Stimulated activated CD4-positive, alpha-beta T cell treated with anti-CD3 and anti-CD28 coated beads, Interleukin-12 subunit alpha, Interleukin-12 subunit beta, amount 100 ng/mL, for 24 hours (primary cell): ENCODE data around the gene CMIP.

Source experiments
- DNase-seq, 2 experiments: peaks; one replicate each; pipeline ENCODE4 v3.0.0-alpha.2; 2020; ENCODE audit warnings: low read depth in 2 of 2

Gene CMIP

DNA sequence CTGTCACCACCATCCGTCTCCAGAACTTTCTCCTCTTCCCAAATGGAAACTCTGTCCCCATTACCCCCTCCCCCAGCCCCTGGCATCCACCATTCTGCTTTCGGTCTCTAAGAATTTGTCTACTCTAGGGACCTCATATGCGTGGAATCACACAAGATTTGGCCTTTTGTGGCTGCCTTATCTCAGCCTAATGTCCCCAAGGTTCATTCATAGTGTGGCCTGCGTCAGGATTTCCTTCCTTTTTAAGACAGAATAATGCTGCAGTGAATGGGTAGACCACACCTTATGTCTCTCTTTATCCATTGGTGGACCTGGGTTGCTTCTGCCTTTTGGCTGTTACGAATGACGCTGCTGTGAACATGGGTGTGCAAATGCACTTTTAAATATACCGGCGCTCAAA is 194.7 kb downstream of the CMIP start:
- DNase-seq, result no peak

DNA sequence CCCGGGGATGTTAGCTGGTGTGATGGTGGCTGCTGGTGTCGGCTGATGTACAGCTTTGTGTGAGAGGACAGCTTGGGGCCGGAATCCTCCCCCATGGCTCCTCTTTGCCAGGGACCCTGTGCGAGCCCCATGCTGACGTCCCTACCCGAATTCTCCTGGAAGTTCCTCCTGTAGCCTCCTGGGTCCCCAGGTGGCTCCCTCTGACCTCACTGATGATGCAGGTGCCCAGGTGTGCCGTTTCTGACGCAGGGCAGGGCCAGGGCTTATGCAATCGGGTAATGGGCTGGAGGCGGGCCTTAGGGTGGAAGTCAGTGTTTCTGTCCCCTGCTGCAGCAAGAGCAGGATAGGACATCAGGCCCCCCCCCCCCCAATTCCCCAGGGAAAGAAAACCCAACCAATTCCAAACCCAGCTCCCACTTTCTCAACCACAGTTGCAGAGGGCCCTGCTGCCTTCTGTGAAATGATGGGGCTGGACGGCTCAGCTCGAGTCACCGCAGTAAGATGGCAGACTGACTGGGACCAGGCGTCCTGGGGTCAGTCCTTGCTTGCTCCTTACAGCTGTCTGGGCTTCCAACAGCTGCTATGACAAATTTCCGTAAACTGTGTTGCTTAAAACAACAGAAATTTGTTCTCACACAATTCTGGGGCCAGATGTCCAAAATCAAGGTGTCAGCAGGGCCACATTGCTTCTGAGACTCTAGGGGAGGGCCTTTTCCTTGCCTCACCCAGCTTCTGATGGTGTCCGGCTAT is 195.5 kb downstream of the CMIP start:
- no peak for DNase-seq

DNA sequence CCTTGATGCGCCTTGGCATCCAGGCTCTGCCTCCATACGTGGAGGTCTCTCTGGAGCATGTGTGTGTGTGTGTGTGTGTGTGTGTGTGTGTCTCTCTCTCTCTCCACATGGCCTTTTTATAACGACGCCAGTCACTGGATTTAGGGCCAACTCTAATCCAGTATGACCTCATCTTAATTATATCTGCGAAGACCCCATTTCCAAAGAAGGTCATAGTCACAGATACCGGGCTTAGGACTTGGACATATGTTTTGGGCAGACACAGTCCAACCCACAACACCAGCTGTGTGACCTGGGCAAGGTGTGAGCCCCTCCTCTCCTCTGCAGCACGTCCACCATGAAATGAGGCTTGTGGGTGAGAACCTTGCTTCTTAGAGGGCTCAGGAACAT is 196.1 kb downstream of the CMIP start:
- DNase-seq, result no peak

DNA sequence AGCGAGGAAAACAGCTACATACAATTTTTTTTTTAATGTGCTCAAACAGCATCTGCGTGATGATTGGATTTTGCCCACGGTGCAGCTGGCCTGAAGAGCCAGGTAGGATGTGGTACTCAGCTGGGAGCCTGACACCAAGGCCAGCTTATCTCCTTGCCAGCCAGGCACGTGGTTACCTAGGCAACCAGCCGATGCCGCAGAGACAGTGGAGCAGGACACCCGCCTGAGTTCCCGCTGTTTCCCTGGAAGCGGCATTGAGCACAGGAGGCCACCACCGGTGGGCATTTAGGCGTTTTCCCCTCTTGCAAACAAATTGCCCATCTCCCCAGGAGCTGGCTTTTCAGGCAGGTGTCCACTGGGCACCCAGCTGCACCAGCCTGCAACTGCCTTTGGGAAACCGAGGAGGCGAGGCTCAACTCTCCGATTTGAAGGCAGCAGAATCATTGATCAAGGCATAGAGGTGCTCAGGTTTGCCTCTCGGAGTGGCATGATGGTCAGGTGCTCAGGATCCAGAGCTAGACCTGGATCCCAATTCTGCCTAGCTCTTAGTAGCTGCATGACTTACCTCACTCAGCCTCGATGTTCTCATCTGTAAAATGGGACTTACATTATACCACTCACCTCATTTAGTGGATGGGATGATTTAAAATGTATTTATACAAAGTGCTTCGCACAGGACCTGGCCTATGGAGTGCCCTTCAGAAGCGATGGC is 196.9 kb downstream of the CMIP start:
- DNase-seq, result no peak

DNA sequence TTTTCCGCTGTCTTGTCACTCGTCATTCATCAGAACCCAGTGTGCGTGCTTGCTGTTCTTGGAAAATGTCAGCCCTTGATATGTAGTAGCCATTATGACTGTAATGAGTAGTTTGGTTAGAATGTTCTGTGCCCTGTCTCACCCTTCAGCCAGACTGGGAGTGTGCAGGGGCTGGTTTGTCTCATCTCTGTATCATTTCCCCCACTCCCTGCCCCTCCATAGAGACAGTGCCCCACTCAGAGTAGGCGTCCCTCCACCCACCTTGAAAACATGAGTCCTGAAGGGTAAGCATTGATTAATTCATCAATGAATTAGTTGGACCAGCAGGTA is 197.5 kb downstream of the CMIP start:
- DNase-seq, result no peak

DNA sequence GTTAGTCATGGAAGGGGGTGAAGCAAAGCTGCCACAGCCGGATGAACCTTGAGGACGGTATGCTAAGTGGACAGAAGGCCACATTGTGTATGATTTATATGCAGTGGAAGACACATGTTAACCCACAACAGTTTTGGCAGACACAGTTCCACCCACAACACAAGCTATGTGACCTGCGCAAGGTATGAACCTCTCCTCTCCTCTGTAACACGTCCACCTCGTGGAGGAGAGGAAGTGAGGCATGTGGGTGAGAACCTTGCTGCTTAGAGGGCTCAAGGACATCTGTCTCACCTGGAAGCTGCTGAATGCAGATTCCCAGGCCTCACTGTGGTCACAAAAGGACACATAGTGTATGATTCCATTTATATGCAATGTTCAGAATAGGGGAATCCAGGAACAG is 198.3 kb downstream of the CMIP start:
- no peak for DNase-seq

DNA sequence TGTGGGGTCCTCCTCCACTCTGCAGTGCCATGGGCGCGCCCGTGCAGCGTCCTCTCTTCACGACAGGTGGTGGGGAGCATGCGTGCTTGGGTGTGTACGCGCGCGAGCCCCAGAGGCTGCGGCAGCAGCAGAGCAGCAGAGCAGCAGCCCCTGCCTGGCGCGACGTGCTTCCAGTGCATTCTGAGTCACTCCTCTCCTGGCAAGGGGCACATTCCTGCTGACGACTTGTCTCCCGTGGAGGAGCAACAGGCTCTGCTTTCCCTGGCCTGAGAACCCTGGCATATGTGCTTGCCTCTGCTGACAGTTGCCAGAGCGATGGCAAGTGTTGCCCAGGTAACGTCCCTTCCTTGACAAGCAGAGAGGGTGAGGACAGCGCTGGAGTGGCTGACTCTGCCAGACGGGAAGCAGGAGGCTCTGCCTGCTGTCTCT is 200.7 kb downstream of the CMIP start:
- no peak for DNase-seq

DNA sequence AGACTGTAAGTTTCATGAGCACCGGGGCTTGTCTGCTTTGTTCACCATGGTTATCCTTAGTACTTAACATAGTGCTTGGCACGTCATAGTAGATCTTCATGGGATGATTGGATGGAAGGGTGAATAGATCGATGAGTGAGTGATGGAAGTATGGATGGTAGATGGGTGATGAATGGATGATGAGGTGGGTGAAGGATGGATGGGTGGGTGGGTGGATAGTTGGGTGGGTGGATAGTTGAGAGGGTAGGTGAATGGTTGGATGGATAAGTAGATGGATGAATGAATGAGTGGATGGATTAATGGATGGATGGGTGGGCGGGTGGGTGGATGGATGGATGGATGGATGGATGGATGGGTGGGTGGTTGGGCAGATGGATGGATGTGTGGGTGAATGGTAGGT is 201.3 kb downstream of the CMIP start:
- DNase-seq, result no peak

DNA sequence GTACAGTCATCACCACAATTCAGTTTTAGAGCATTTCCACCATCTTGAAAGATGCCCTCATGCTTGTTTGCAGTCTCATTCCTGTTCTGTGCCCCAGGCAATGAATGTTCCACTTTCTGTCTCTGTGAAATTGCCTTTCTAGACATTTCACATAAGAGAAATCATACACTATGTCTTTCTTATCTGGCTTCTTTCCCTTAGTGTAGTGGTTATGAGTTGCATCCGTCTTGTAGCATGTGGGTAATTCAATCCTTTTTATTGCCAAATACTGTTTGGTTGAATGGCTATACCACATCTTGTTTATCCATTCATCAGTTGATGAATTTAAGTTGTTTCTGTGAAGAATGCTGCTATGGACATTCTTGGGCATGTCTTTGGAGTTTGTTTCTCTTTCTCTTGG is 202.0 kb downstream of the CMIP start:
- DNase-seq, result no peak

DNA sequence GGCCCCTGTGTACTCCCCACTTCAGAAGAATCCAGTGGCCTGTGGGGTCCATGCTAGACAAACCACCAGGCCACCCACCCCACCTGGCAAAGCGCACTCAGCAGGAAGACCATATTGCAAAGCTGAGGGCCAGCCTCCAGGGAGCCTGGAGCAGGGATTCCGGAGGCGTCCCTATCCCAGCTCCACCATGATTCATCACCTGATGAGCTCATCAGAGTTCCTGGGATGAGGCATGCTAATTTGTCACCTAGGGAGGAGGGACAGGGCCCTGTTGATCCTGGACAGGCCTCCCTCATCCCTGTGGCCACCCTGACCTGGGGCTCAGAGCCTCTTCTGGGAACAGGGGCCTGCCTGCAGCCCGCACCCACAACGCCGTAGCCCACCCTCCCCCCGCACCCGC is 202.9 kb downstream of the CMIP start:
- no peak for DNase-seq

DNA sequence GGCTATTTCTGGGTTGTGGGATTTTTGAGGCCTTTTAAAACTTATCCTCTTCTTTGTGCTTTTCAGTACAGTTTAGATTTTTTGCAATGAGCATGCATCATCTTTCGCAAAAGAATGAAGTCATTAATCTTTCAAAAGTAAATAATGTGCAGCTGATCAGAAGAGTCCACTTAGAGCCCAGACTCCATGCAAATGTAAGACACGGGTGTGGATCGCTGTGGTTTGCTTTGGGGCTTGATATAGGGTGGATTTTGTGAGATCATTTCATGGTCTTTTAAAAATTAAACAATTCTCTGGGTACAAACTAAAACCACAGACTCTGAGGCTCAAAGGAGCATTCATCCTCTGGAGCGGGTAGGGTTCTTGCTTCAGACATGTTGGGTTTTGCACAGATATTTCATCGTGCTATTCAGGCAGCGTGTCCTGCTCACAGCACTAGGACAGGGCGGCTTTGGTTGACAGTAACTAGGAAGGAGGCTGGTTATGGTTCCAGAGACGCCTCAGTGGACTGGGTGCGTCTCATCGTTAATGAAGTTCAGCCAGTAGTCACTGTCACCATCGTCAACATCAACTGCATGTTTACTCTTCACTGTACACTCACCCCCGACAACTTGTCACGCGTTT is 205.1 kb downstream of the CMIP start:
- no peak for DNase-seq

DNA sequence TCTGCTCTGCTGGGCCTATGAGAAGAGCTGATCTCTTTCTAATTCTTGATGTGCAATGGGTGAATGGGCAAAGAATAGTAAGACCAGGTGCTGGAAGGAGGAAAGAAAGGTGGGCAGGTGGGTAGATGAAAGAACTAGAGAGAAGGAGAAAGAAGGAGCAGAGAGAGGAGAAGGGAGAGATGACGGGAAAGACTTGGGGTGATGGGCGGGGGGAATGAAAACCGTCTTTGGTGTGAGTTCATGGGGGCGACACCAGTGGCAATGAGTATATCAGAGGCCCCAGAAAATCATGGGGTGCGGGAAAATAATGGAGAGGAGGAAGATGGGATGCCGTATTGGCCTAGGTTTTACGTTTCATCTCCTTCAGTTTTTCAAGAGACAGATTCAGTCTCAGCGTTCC is 205.7 kb downstream of the CMIP start:
- no peak for DNase-seq

DNA sequence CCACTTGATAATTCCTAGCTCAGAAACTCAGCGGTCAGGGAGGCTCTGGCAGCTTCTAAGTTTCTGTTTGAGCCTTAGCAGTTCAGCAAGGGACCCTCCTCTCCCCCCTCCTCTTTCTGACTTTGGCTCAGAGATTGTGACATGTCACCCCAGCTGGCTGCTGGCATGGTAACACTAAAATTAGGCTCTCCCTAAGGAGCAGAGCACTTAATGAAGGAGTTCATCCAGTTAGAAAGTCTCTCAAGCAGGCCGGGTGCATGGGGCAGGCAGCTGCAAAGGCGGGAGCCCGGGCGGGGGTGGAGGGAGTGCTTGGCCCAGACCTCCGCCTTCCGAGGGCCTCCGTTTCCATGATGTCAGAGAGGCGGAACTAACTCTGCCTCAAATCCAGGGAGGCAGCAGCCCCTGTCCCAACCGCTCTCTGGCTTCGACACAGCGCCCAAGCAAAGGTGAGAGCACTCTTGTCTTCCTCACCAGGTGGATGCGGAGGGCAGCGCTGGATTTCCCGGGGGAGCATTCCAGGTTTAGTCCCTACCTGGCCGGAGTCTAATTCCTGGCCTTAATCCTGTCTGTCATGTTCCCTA is 206.5 kb downstream of the CMIP start:
- no peak for DNase-seq

DNA sequence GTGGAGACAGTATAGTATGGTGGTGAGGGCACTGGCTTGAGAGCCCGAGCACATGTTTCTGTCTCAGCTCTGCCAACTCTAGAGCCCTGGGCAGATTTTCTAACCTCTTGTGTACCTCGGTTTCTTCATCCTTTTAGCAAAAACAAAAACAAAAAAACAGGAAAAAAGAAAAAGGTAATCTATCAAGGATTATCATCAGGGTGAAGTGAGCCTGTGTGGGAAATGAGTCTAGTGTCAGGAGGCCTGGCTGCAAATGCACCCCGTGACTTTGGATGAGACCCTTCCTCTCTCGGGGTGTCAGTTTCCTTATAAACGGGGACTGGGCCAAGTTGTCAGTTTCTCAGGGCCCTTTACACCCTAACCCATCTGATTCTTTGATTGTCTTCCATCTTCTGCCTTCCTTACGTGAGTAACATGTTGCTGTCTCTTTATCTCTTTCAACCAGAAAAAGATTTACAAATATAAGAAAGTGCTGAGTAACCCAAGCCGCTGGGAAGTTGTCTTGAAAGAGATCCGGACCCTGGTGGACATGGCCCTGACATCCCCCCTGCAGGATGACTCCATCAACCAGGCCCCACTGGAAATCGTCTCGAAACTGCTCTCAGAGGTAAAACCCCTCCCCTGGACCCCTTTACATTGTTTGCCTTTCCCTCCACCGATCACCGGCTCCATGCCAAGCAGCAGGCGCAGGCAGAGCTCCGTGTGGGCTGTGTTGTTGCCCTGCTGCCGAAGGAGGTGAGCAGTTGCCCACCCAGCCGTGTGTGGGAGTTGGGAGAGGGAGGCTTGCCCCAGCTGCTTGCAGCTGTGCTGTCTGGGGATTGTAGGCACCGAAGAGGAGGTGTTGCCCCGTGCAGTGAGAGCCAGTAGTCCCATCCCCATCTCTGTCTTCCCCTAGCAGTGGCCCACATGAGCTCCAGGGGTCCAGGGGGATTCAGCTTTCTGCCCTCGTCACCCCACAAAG is 207.4 kb downstream of the CMIP start:
- no peak for DNase-seq

DNA sequence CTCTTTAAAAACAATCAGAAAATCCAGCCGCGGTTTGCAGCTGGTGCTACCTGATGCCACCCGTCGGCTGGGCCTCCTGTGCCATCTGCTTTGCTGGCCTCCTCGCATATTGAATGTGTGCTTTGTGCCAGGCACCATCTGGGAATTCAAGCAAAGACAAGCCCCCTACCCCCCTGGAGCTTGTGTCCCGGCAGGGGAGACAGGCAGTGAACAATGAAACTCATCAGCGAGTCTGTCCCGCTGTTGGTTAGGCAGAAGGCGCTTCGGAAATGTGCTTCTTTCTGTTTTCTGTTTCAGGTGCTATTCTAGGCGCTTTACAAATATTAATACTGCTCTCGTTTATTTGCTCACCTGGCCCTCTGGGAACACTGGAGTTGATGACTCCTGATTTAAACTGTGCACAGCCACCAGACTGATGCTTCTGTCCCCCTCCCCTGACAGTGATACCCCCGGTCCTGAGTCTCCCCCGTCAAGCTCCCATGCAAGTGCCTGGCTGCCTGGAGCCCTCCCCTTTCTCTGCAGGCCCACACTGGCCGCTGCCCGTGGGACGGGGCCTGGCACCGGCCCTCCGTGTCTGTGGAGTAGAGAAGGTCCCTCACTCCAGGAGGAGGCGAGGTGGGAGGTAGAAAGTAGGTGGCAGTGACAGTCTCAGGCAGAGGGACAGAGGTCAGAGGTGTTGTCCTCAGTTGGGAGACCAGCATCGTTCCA is 208.3 kb downstream of the CMIP start:
- no peak for DNase-seq

DNA sequence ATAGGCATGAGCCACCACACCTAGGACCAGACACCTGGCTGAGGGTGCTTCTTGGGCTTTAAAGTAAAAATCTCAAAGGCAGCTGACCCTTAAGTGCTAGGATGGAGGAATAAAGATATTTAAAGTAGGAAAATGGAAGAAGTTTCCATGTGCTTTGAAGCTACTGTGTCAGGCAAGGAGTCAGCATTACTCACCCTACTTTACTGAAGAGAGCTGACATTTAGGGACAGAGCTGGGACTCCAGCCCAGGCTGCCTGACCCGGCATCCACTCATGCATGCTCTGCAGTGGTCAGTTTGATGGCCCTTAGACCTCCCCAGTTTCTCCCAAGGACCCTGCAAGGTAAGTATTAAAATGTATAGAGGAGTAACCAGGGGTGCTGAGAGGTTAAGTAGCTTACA is 209.7 kb downstream of the CMIP start:
- no peak for DNase-seq

DNA sequence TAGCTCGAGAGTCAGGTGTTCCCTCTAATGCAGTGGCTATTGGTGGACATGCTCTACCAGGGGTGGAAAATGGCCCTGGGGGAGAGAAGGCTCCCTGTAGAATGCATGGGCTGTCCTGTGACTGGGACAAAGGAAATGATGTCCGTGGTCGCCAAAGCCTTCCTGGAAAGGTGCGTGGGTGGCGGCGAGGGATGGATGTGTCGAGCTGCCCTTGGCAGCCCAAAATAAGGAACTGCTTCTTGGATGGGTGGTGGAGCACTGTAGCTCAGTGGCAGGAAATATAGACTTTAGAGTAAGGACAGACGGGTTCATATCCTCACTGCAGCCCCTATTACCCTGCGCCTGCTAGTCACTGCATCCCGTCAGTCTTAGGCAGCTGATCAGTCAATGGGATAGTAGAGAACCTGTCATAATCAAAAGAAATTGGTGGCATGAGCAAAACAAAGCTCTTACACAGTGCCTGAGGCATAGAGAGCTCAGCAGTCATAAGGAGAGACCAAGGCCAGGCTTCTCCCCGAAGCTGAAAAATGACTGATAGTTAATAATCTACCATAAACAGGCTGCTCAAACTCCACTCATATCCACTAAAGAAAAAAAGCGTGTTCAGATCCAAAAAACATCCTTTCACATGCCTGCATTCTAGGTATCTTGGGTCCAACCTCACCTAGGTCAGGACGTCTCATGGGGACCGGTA is 211.0 kb downstream of the CMIP start:
- DNase-seq, result no peak

DNA sequence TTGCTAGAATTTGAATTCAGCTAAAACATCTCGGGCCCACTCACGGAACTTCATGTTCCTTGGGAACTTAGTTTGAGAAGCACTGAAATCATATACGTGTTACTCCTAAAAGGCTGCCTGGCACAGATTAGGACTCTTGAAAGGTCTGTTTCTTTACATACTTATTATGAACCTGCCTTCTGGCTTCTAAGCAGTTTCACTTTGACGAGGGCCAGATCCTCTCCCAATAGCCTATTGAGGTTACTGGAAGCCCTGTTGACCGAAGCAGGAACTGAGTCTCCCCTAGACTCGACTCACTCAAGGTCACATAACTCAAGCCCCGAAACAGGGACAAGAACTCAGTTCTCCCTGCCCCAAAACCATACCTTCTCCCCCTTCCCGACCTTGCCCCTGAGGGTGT is 212.6 kb downstream of the CMIP start:
- no peak for DNase-seq

DNA sequence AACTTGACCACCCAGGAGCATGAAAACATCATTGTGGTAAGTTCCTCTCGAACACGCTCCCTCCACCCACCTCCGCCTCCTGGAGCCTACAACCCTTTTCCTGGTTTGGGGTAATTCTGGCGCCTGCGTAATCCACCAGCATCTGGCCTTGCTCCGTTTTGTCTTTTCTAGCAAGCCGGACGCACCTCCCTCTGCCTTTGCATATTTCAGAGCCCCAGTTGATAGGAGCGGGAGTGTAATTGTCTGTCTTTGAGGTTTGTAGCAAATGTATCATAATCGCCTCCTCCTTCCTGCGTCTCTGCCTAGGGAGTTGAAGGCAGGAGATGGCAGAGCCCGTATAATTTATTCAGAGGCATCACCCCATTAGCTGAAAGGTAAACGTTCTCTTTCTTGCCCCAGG is 213.2 kb downstream of the CMIP start:
- no peak for DNase-seq

DNA sequence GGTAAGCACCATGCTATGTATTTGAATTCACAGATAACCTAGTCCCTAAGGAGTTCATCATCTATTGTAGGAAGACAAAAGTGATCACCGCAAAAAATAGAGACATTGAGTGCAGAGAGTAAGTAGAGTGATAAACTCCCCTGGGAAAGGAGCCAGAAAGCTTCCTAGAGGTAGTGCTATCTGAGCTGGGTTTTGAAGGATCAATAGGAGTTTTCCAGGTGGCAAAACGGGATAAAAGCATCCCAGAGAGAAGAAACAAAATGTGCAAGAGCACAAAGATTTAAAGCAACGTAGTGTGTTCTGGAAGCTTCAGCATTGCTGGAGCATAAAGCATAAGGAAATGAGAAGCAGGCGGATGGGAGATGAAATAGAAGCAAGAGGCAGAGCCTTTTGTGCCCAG is 213.8 kb downstream of the CMIP start:
- no peak for DNase-seq

DNA sequence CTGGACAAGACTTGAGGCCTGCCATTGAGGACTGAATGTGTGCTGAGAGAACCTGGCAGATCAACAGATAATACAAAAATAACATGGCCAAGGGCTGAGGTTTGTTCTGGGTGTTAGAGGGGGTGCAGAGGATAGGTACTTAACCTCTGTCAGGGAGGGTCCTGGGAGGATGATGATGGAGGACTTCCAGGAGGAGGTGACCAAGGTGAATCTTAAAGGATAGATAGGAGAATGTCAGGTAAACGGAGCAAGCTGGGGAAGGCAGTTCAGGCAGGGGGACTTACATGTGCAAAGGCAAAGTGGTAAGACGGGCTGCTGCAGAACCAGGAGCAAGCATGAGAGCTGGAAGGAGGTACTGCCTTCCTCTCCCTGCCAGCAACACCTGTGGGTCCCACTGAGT is 214.6 kb downstream of the CMIP start:
- no peak for DNase-seq
